SIG-M5 (cell line): Measurements from ENCODE around the gene PRKN.
"Not testable (repeated sequence)": the region's sequence is repeated elsewhere in the genome, so short reads cannot be mapped to it uniquely, and the experiment has no call there.

Experiments used
- DNase-seq: peaks from one replicate; lab custom pipeline; 2025; lab: John Stamatoyannopoulos, UW

The PRKN gene

DNA sequence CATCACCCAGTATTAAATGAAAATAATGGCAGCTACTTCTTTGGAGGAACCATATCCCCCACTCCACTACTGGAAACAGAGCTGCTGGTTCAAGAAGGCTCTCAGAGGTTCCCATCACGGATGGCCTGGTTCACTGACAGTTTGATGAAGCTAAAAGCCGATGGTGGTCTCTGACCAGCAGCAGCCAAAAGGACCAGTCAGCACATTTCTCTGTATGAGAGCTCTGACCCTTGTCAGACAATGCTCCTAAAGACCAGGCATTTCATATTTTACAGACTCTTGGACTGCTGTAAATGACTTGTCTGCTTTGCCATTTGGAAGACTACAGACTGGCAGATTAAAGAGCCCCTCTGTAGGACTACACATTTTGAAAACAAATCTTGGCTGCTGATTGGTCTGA, 16.6 kb downstream of the PRKN start:
- no peak for DNase-seq

DNA sequence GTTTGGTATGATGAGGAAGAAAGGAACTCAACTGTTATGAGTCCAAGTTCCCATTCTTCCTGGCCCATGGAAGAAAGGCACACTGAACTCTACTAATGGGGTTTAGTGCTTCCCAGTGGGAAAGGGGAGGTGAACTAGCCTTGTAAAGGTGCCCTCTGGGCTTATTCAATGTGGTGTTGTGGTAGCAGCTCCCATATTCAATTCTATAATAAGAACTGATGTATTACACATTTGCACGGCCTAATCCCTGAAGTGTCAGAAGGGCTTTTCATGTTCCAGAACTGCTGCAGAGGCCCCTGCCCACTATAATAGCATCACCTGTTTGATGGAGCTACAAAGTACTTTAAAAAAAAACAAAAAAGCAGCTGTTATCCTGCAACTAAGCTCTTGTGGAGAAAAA, 17.1 kb downstream of the PRKN start:
- DNase-seq = no peak

GRCh38 chr6:162709431-162709830, 18.1 kb downstream of the PRKN start:
- no peak for DNase-seq

DNA sequence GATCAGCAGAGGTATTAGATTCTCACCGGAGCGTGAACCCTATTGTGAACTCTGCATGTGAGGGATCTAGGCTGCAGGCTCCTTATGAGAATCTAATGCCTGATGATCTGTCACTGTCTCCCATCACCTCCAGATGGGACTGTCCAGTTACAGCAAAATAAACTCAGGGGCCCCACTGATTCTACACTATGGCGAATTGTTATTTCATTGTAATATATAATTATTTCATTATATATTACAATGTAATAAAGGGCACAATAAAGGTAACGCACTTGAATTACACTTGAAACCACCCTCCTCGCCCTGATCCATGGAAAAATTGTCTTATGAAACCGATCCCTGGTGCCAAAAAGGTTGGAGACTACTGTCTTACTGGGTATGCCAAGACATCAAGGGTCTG, 18.6 kb downstream of the PRKN start:
- DNase-seq = no peak

DNA sequence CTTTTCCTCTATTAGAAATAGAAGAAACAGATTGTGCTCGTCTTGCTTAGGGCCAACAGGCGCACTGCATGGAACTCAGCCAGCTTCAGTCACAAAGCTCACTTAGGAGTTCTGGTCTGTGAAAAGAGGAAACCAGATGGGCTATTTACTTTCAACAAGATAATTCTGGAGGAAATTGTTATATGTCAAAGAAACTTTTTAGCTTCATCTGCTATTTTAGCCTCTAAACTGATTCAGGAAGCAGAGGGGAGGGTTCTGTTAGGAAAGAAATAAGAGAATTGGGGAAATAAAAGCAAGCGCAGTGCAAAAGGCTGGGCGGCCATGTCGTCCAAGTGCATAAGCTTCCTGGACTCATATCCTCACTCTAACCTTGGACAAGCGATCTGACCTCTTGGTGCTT, 21.3 kb downstream of the PRKN start:
- DNase-seq = no peak

- no peak for DNase-seq
Observed at GRCh38 chr6:162705736-162706135, 21.8 kb downstream of the PRKN start.

DNA sequence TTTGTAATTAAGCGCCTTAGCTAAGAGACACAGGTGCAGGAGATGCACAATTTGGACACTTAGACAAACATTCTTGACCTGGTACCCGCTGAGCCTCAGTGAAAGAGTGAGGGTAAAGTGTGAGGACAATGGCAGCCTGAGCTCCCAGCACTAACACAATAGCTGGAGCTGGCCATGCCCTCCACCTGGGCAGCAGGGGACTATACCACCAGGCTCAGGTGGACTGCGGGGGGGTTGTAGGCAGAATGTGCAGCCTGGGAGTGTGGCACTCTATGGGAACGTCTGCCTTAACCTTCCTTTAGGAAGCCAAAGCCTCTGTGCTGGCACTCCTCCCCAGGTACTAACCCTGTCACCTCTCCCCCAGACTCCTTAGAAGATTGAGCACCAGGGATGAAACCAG, 23.6 kb downstream of the PRKN start:
- DNase-seq = no peak

DNA sequence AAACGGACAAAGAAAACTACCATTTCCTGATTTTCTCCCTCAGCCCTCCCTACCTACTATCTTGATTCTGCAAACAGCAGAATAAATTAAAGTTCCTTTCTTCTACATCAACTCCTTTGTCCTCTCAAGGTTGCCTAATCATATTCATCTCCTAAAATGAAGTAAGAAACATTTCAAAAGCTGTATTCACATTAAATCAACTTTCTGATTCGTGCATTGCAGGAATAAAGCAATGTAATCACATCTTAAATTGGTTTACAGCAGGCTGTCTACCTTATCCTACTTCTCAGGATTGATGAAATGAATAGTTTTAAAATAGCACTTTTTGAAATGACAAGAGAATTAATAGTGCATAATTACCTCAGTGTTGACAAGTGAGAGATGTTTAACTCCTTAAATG, 25.1 kb downstream of the PRKN start:
- DNase-seq = no peak

GRCh38 chr6:162701551-162701950, 26.0 kb downstream of the PRKN start:
- no peak for DNase-seq

GRCh38 chr6:162700966-162701365, 26.6 kb downstream of the PRKN start:
- DNase-seq = no peak

GRCh38 chr6:162699961-162700360, 27.6 kb downstream of the PRKN start:
- no peak for DNase-seq

DNA sequence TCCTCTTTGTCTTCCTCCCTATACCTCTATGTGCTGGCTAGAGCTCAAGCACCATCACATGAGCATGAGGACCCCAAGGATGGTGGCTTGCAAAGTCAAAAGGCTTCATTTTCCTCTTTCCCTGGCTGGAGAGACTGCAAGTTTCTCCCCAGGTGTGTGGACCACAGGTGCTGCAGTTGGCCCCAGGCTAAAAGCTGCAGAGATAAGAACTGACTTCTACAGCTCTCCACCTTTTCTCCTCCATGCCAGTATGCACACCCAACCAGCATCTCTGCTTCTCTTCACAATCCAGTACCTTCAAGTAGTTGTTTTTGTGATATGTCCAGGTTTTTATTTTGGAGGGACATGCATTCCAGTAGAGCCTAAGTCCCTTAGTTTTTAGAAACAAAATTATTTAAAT, 29.1 kb downstream of the PRKN start:
- no peak for DNase-seq

DNA sequence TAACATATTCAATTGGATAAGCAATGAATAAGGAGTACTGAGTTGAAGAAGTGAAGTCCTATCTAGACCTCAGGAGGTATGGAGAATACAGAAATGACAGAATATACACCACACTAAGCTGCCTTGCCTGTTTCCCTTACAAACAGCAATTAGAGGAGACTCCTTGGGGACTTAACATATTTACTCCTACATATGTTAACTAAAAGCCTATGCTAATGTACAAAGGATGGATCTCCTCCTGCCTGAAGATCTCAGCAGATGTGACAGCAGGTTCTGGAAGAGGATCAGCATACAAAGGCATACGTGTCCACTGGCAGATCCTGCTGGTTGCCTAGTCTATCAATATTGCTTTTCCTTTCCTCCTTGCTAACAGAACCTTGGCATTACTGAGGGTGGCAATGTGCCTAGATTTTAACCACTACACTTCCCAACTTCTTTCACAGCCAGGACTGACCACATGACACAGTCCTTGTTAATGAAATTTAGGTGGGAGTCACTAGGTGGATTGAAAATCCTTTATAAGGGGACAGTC, 29.6 kb downstream of the PRKN start:
- DNase-seq = no peak

DNA sequence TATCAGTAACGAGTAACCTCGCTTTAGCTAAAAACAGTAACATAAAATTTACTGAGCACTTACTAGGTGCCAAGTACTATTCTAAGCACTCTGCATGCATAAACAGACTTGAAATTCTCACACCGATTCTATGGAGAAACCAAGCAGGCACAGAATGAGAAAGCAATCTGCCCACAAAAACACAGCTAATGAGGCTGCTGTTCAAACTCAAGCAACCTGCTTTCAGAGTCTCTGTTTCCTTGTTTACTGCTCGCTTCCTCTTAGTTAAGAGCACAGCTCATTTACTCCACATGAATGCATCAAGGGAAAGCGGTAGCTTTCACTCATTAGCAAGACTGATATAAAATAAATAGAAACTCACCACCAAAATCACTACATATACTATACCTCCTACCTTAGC, 37.4 kb downstream of the PRKN start:
- no peak for DNase-seq

GRCh38 chr6:162688751-162689345, 38.7 kb downstream of the PRKN start:
- DNase-seq = no peak

GRCh38 chr6:162685586-162685985, 42.0 kb downstream of the PRKN start:
- DNase-seq = no peak

GRCh38 chr6:162684961-162685360, 42.6 kb downstream of the PRKN start:
- DNase-seq = no peak

- no peak for DNase-seq
Observed at GRCh38 chr6:162684052-162684451, 43.5 kb downstream of the PRKN start.

GRCh38 chr6:162683135-162683534, 44.4 kb downstream of the PRKN start:
- DNase-seq = no peak

GRCh38 chr6:162681447-162681846, 46.1 kb downstream of the PRKN start:
- DNase-seq = no peak

- no peak for DNase-seq
Observed at GRCh38 chr6:162680871-162681270, 46.7 kb downstream of the PRKN start.

DNA sequence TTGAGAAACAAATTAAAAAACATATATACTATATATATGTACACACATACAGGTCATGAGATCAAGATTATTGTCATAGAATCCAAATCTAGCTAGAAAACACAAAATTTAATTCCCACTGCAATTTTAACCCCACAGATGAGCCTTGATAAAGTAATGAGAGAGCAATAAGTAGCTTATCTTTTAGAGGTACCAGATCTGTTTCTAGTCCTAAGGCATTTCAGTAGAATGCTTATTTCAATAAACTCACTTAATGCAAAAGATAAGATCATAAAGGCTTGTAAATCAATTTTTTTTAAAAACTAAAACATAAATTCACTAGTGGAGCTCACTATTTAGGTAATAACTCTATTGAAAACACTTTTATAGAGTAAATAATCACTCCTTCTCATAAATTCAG, 47.2 kb downstream of the PRKN start:
- no peak for DNase-seq

GRCh38 chr6:162679681-162680080, 47.9 kb downstream of the PRKN start:
- no peak for DNase-seq

DNA sequence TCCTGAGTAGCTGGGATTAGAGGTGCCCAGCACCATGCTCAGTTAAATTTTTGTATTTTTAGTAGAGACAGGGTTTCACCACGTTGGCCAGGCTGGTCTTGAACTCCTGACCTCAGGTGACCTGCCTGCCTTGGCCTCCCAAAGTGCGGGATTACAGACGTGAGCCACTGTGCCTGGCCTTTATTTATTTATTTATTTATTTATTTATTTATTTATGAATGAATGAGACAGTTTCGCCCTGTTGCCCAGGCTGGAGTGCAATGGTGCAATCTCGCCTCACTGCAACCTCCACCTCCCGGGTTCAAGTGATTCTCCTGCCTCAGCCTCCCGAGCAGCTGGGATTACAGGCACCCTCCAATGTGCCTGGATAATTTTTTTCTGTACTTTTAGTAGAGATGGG, 48.7 kb downstream of the PRKN start:
- not testable (repeated sequence) for DNase-seq

GRCh38 chr6:162675503-162675902, 52.1 kb downstream of the PRKN start:
- no peak for DNase-seq
